Hepatocyte (in vitro differentiated cells): ENCODE measurements around the gene ERBB4. TPM values are rescaled to one million over a fixed set of nuclear protein-coding genes. Genes with fewer than 3 reads are reported as not detected.
A peak's percentile ranks its signal among the peaks of the same experiment; 100 is the strongest.

Source experiments
- DNase-seq: peaks from one replicate; pipeline ENCODE4 v3.0.0-alpha.2; 2016; ENCODE audit warnings: low spot score
- H2AFZ ChIP-seq: fragments of 200-600 bp; sonication (generic); 2 replicates; pipeline ENCODE4 v1.6.0; 2016; ENCODE audit warnings: antibody characterized with exemption, mild to moderate bottlenecking
- H3K27ac ChIP-seq: fragments of 200-600 bp; sonication (generic); 2 replicates; pipeline ENCODE4 v1.5.1; 2016; ENCODE audit warnings: mild to moderate bottlenecking
- H3K27me3 ChIP-seq: fragments of 200-600 bp; sonication (generic); 2 replicates; pipeline ENCODE4 v1.6.1; 2016
- H3K36me3 ChIP-seq: fragments of 200-600 bp; sonication (generic); replicated peaks from 2 replicates; pipeline ENCODE4 v1.5.1; 2016; ENCODE audit warnings: low read depth; ENCODE audit not compliant: insufficient read depth
- H3K4me1 ChIP-seq: fragments of 200-600 bp; sonication (generic); 2 replicates; pipeline ENCODE4 v1.5.1; 2016; ENCODE audit warnings: mild to moderate bottlenecking, moderate library complexity; ENCODE audit not compliant: insufficient read depth
- H3K4me2 ChIP-seq: fragments of 200-600 bp; sonication (generic); 2 replicates; pipeline ENCODE4 v1.6.0; 2016
- H3K4me3 ChIP-seq: fragments of 200-600 bp; sonication (generic); 2 replicates; pipeline ENCODE4 v1.5.1; 2016; ENCODE audit warnings: mild to moderate bottlenecking
- H3K79me2 ChIP-seq: fragments of 200-600 bp; sonication (generic); 2 replicates; pipeline ENCODE4 v1.6.0; 2017; ENCODE audit warnings: mild to moderate bottlenecking
- H3K9me2 ChIP-seq: fragments of 200-600 bp; sonication (generic); replicated peaks from 2 replicates; pipeline ENCODE4 v1.6.0; 2017; ENCODE audit warnings: mild to moderate bottlenecking; ENCODE audit not compliant: insufficient read depth
- H3K9me3 ChIP-seq: fragments of 200-600 bp; sonication (generic); 2 replicates; pipeline ENCODE4 v1.5.1; 2016; ENCODE audit warnings: low read depth, mild to moderate bottlenecking
- H4K20me1 ChIP-seq: fragments of 200-600 bp; sonication (generic); 2 replicates; pipeline ENCODE4 v1.6.0; 2016; ENCODE audit warnings: mild to moderate bottlenecking; ENCODE audit not compliant: insufficient read depth, poor library complexity, severe bottlenecking
- EZH2 ChIP-seq: fragments of 200-600 bp; sonication (generic); IDR thresholded peaks from 2 replicates; pipeline ENCODE4 v1.6.1; 2016; ENCODE audit warnings: antibody characterized with exemption, mild to moderate bottlenecking, borderline replicate concordance
- EZH2phosphoT487 ChIP-seq: fragments of 200-600 bp; sonication (generic); IDR thresholded peaks from one replicate; pipeline ENCODE4 v1.6.1; 2018; ENCODE audit warnings: antibody characterized with exemption, mild to moderate bottlenecking, low read depth, moderate library complexity; ENCODE audit not compliant: unreplicated experiment, severe bottlenecking
- WGBS: methylation state at CpG from one replicate; pipeline ENCODE4 v1.1.6; 2016; ENCODE audit warnings: low lambda C conversion rate; ENCODE audit errors: missing lambda C conversion rate; 5-methylcytosine and 5-hydroxymethylcytosine counted together
- polyA plus RNA-seq: library from polyadenylated mRNA; unstranded; fragments of >200 nt; fragmentation: Nextera tagmentation; extraction: Ambion mirVana; gene quantifications from 2 replicates; pipeline ENCODE4 v1.2.1, GENCODE V29; 2016
- total RNA-seq: library from RNA; depleted of rRNA; stranded (reverse); fragments of >200 nt; gene quantifications from 2 replicates; pipeline ENCODE4 v1.2.3, GENCODE V29; 2014
- TF ChIP-seq, protein P1 (sequence below): fragments of 200-600 bp; sonication (generic); IDR thresholded peaks from 2 replicates; pipeline ENCODE4 v1.5.1; 2016; ENCODE audit warnings: antibody characterized with exemption, mild to moderate bottlenecking; ENCODE audit not compliant: poor library complexity

Gene ERBB4
- total and polyA plus RNA-seq, 2 experiments from 2014 or later: 3.4 to 3.9 TPM

- H3K9me2 ChIP-seq: no peaks in the 10 kb centered on the region
- no peak overlapping the region for H3K4me3 ChIP-seq
- no peaks in the 10 kb centered on the region for H3K27me3 ChIP-seq
- TF ChIP-seq EZH2phosphoT487 (no peak), EZH2 (no peak)
- TF ChIP-seq, protein P1, sequence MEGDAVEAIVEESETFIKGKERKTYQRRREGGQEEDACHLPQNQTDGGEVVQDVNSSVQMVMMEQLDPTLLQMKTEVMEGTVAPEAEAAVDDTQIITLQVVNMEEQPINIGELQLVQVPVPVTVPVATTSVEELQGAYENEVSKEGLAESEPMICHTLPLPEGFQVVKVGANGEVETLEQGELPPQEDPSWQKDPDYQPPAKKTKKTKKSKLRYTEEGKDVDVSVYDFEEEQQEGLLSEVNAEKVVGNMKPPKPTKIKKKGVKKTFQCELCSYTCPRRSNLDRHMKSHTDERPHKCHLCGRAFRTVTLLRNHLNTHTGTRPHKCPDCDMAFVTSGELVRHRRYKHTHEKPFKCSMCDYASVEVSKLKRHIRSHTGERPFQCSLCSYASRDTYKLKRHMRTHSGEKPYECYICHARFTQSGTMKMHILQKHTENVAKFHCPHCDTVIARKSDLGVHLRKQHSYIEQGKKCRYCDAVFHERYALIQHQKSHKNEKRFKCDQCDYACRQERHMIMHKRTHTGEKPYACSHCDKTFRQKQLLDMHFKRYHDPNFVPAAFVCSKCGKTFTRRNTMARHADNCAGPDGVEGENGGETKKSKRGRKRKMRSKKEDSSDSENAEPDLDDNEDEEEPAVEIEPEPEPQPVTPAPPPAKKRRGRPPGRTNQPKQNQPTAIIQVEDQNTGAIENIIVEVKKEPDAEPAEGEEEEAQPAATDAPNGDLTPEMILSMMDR: no peak
- H2AFZ ChIP-seq: no peak overlapping the region
- no peaks in the 10 kb centered on the region for H4K20me1 ChIP-seq
- no peaks in the 10 kb centered on the region for H3K79me2 ChIP-seq
- no peaks in the 10 kb centered on the region for H3K36me3 ChIP-seq
- H3K4me1 ChIP-seq: peaks cover 4% of the 10 kb centered on the region
- no peaks in the 10 kb centered on the region for H3K9me3 ChIP-seq
- DNase-seq: no peak
- WGBS: 76% methylated on average over 3 of the region's 3 CpGs
- H3K4me2 ChIP-seq: no peak overlapping the region
- no peak overlapping the region for H3K27ac ChIP-seq
These were observed 669.5 kb downstream of the ERBB4 start for GRCh38 chr2:211868996-211869533.

DNA sequence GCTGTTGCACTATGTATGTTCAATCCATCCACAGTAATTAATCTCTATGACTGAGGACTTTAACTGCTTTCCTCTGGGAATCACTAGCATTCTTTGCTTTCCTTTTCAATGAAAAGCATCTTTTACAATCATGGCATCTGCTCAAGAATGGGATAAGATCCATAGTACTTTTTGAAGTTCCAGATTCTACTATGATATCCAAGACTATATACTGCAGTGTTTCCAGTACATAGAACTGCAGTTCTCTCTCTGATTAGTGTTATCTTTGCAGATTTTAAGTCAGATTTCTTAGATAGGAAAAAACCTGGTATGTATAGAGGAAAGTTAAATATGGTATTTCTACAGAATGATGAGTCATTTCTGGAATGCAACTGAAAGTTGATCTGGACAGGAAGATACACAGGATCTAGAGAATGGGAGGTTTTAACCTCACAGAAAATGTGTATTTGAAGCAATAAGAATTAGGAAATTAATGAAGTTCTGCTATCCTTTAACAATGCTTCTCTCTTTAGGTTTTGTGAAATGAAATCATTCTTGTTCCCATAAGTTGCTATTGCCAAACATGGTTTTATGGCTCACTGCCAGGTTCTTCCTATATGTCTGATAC lies 670.7 kb downstream of the ERBB4 start:
- H3K4me2 ChIP-seq: no peak overlapping the region
- no peaks in the 10 kb centered on the region for H3K9me2 ChIP-seq
- no peak overlapping the region for H2AFZ ChIP-seq
- peaks cover 4% of the 10 kb centered on the region for H3K4me1 ChIP-seq
- H3K27ac ChIP-seq: no peak overlapping the region
- no peaks in the 10 kb centered on the region for H4K20me1 ChIP-seq
- no peaks in the 10 kb centered on the region for H3K27me3 ChIP-seq
- H3K79me2 ChIP-seq: no peaks in the 10 kb centered on the region
- peak; percentile 11 for DNase-seq
- no peaks in the 10 kb centered on the region for H3K9me3 ChIP-seq
- no peak overlapping the region for H3K4me3 ChIP-seq
- TF ChIP-seq EZH2phosphoT487 (no peak), EZH2 (no peak)
- TF ChIP-seq, protein P1: no peak
- no peaks in the 10 kb centered on the region for H3K36me3 ChIP-seq

DNA sequence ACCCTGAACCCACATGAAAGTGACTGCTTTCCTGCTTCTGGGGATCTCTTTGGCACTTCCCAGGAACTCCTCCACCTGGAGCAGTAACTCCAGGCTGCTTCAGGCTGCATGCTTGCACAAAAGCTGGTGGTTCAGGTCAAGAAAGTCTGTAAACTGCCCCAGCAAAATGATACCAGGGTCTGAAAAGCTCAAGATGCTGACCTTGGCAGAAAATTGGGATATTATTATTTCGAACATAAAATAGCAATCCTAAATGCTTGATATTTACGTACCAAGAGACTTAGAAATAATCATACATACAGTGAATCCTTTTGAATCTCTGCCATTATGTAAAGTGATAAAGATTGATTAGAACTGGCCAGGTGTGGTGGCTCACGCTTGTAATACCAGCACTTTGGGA lies 674.3 kb downstream of the ERBB4 start:
- no peak for DNase-seq
- Histone ChIP-seq H2AFZ (no peak overlapping the region), H3K79me2 (no peaks in the 10 kb centered on the region), H3K9me3 (no peaks in the 10 kb centered on the region), H3K36me3 (no peaks in the 10 kb centered on the region), H4K20me1 (no peaks in the 10 kb centered on the region), H3K4me2 (no peak overlapping the region), H3K4me1 (peaks cover 4% of the 10 kb centered on the region), H3K27me3 (no peaks in the 10 kb centered on the region), H3K4me3 (no peak overlapping the region), H3K27ac (no peak overlapping the region), H3K9me2 (no peaks in the 10 kb centered on the region)
- WGBS: 95% methylated on average over 3 of the region's 3 CpGs
- TF ChIP-seq EZH2phosphoT487: no peak
- TF ChIP-seq, protein P1: no peak
- TF ChIP-seq EZH2: no peak

DNA sequence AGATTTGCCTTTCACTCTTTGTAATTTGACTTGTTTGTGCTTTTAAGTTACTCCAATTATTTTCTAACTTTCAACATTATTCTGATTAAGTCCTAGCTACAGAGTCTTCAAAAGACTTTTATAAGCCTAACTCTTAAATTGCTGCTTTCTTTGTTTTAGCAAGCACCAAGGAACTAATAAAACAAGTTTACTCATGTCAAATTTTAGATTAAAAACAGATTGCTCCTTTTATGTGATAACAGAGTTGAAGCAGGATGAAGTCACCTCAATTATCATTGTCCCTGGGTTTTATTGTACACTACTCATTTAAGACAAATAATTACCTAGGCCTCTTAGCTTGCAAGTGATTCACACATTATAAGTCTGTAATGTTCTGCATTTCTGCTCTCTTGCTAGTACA lies 678.4 kb downstream of the ERBB4 start:
- Histone ChIP-seq H3K36me3 (no peaks in the 10 kb centered on the region), H3K9me2 (no peaks in the 10 kb centered on the region), H3K4me2 (no peak overlapping the region), H3K4me3 (no peak overlapping the region), H3K9me3 (no peaks in the 10 kb centered on the region), H3K4me1 (no peaks in the 10 kb centered on the region), H2AFZ (no peak overlapping the region), H3K79me2 (no peaks in the 10 kb centered on the region), H3K27me3 (no peaks in the 10 kb centered on the region), H4K20me1 (no peaks in the 10 kb centered on the region), H3K27ac (no peak overlapping the region)
- DNase-seq: peak; percentile 4
- TF ChIP-seq EZH2: no peak
- TF ChIP-seq, protein P1: no peak
- no peak for TF ChIP-seq EZH2phosphoT487
